Stimulated activated CD8-positive, alpha-beta memory T cell treated with anti-CD3 and anti-CD28 coated beads, Interleukin-7, amount 100 ng/mL, for 4 hours (primary cell): Measurements from ENCODE around the gene GRM5.

Source experiments
- DNase-seq, 2 donors: peaks; one replicate each; pipeline ENCODE4 v3.0.0-alpha.2; 2020; ENCODE audit warnings: low read depth in 2 of 2

GRM5 gene

GRCh38 chr11:88618327-88619070, 447.3 kb downstream of the GRM5 start:
- DNase-seq: no peak

- DNase-seq: no peak
These were observed 448.6 kb downstream of the GRM5 start for GRCh38 chr11:88617226-88617625.

GRCh38 chr11:88604260-88604659, 461.5 kb downstream of the GRM5 start:
- no peak for DNase-seq

- DNase-seq: no peak
These were observed 462.5 kb downstream of the GRM5 start for GRCh38 chr11:88603091-88603867.

- no peak for DNase-seq
These were observed 468.4 kb downstream of the GRM5 start for GRCh38 chr11:88597387-88597786.

GRCh38 chr11:88596786-88597185, 469.0 kb downstream of the GRM5 start:
- no peak for DNase-seq

- no peak for DNase-seq
These were observed 471.4 kb downstream of the GRM5 start for GRCh38 chr11:88594274-88594950.

- DNase-seq: no peak
These were observed 475.4 kb downstream of the GRM5 start for GRCh38 chr11:88590361-88590760.

- DNase-seq: no peak
These were observed 482.5 kb downstream of the GRM5 start for GRCh38 chr11:88583251-88583650.

GRCh38 chr11:88579466-88579865, 486.3 kb downstream of the GRM5 start:
- no peak for DNase-seq

- no peak for DNase-seq
These were observed 489.0 kb downstream of the GRM5 start for GRCh38 chr11:88576741-88577140.

- DNase-seq: no peak
These were observed 489.9 kb downstream of the GRM5 start for GRCh38 chr11:88575916-88576315.

GRCh38 chr11:88569342-88569741, 496.4 kb downstream of the GRM5 start:
- DNase-seq: no peak

GRCh38 chr11:88555829-88556202, 510.0 kb downstream of the GRM5 start:
- DNase-seq: no peak

- DNase-seq: no peak
These were observed 510.6 kb downstream of the GRM5 start for GRCh38 chr11:88555018-88555828.

GRCh38 chr11:88553204-88553603, 512.6 kb downstream of the GRM5 start:
- DNase-seq: no peak

GRCh38 chr11:88552379-88553062, 513.3 kb downstream of the GRM5 start:
- DNase-seq: peak in 1 of 2 donors; percentile 9

- DNase-seq: no peak
These were observed 521.0 kb downstream of the GRM5 start for GRCh38 chr11:88544656-88545280.

GRCh38 chr11:88543902-88544655, 521.7 kb downstream of the GRM5 start:
- peak; percentile 51 to 52 for DNase-seq

- no peak for DNase-seq
These were observed 524.8 kb downstream of the GRM5 start for GRCh38 chr11:88541006-88541405.
